Measurements from ENCODE around the gene MRPL52. TPM values are rescaled to one million over a fixed set of nuclear protein-coding genes. Genes with fewer than 3 reads are reported as not detected.
A peak's percentile ranks its signal among the peaks of the same experiment; 100 is the strongest.

MRPL52 gene
- total and polyA plus RNA-seq, 2 of the 13 experiments (the other 11 are each of a cell fraction or from before 2014, with no cell fraction given), result 118 to 329 TPM

DNA sequence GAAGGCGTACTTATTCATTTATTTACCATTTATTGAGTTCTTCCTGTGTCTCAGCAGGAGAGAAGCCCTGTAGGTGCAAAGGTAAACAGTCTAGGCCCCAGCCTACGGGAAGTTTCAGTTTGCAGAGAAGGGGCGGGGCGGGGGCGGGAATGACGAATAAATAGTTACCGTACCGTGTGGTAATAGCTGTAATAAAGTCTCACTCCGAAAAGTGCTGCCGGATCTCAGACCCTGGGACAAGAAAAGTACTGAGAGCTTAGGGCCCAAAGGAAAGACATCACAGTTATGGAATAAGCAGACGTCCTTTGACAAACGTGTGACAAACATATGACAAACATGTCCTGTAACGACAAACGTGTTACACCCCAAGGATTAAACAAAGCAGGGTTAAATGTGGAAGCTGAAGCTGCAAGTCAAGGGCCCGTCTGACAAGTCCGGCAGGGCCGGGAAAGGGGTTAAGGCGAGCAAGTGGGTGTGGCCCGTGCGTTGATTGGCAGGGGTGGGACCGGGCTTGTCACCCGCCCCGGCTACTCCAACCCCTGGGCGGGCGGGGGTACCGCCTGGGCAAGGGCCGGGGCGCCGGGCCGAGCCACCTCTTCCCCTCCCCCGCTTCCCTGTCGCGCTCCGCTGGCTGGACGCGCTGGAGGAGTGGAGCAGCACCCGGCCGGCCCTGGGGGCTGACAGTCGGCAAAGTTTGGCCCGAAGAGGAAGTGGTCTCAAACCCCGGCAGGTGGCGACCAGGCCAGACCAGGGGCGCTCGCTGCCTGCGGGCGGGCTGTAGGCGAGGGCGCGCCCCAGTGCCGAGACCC lies 41.7 kb downstream of the MRPL52 start, which contains the start of gene LRP10 (continued):
- TF ChIP-seq, protein P1, sequence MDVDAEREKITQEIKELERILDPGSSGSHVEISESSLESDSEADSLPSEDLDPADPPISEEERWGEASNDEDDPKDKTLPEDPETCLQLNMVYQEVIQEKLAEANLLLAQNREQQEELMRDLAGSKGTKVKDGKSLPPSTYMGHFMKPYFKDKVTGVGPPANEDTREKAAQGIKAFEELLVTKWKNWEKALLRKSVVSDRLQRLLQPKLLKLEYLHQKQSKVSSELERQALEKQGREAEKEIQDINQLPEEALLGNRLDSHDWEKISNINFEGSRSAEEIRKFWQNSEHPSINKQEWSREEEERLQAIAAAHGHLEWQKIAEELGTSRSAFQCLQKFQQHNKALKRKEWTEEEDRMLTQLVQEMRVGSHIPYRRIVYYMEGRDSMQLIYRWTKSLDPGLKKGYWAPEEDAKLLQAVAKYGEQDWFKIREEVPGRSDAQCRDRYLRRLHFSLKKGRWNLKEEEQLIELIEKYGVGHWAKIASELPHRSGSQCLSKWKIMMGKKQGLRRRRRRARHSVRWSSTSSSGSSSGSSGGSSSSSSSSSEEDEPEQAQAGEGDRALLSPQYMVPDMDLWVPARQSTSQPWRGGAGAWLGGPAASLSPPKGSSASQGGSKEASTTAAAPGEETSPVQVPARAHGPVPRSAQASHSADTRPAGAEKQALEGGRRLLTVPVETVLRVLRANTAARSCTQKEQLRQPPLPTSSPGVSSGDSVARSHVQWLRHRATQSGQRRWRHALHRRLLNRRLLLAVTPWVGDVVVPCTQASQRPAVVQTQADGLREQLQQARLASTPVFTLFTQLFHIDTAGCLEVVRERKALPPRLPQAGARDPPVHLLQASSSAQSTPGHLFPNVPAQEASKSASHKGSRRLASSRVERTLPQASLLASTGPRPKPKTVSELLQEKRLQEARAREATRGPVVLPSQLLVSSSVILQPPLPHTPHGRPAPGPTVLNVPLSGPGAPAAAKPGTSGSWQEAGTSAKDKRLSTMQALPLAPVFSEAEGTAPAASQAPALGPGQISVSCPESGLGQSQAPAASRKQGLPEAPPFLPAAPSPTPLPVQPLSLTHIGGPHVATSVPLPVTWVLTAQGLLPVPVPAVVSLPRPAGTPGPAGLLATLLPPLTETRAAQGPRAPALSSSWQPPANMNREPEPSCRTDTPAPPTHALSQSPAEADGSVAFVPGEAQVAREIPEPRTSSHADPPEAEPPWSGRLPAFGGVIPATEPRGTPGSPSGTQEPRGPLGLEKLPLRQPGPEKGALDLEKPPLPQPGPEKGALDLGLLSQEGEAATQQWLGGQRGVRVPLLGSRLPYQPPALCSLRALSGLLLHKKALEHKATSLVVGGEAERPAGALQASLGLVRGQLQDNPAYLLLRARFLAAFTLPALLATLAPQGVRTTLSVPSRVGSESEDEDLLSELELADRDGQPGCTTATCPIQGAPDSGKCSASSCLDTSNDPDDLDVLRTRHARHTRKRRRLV (CRISPR knock-in tag; IDR thresholded peaks at IDR 0.05), result peak; percentile 98
- TF ChIP-seq ZFYVE20 (CRISPR knock-in tag; IDR thresholded peaks at IDR 0.05; ENCODE audit: borderline replicate concordance, low read depth) (no peak), ZNF549 (CRISPR knock-in tag; IDR thresholded peaks at IDR 0.05) (0 out of 2 replicates have a peak, but pooled peaks have one; percentile 51), HNRNPH1 (optimal IDR thresholded peaks at IDR 0.05; ENCODE audit: low read depth, low read length) (no peak), NFE2L1 (CRISPR knock-in tag; IDR thresholded peaks at IDR 0.05; ENCODE audit: borderline replicate concordance) (no peak; the same call in 1 of the 2 replicates)

Measured in HepG2 (cell line).